ENCODE measurements around the gene TMEM120A.

TMEM120A gene

DNA sequence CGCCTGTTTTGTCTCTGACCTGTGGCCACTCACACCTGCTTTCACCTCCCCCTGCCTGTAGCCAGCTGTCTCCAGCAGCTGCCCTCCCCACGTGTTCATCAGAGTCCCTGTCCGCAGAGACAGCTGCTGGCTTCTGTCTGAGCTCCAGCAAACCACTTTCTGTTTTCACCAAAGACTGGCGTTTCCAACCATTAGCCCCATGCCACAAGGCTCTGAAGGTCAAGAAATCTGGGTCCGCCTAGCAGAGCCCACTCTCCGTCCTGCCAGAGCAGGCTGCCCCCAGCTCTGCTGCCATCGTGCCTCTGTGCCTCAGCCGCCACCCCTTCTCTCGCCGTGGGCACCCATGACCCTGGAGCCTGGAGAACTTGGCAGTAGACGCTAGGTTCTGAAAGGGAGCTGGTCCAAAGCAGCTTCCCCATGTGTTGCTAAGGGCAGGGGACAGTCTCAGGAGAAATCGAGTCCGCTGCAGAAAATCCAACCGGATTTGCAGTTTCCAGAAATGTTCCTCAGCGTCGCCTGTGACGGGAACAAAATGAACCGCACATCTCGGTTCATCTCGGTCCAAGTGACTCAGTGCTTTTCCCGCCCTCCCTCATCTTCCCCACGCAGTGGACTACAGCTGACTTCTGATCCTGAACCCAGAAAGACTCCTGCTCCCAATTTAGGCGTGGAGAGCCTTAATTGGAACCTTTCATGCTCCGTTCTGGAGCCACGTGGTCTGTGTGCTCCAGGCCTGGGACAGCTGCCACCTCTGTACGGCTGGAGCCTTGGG, 28.0 kb downstream of the TMEM120A start:
- H3K4me3 ChIP-seq (replicated peaks in 1 of 2; ENCODE audit: low read depth in 2 of 2, low read length in 2 of 2): no peak overlapping the region
- TF ChIP-seq, protein P1, sequence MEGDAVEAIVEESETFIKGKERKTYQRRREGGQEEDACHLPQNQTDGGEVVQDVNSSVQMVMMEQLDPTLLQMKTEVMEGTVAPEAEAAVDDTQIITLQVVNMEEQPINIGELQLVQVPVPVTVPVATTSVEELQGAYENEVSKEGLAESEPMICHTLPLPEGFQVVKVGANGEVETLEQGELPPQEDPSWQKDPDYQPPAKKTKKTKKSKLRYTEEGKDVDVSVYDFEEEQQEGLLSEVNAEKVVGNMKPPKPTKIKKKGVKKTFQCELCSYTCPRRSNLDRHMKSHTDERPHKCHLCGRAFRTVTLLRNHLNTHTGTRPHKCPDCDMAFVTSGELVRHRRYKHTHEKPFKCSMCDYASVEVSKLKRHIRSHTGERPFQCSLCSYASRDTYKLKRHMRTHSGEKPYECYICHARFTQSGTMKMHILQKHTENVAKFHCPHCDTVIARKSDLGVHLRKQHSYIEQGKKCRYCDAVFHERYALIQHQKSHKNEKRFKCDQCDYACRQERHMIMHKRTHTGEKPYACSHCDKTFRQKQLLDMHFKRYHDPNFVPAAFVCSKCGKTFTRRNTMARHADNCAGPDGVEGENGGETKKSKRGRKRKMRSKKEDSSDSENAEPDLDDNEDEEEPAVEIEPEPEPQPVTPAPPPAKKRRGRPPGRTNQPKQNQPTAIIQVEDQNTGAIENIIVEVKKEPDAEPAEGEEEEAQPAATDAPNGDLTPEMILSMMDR (IDR thresholded peaks at IDR 0.05; ENCODE audit: low read depth, low read length): no peak
- peak; percentile 38 to 65 for DNase-seq (ENCODE audit: low read depth in 2 of 2)

DNA sequence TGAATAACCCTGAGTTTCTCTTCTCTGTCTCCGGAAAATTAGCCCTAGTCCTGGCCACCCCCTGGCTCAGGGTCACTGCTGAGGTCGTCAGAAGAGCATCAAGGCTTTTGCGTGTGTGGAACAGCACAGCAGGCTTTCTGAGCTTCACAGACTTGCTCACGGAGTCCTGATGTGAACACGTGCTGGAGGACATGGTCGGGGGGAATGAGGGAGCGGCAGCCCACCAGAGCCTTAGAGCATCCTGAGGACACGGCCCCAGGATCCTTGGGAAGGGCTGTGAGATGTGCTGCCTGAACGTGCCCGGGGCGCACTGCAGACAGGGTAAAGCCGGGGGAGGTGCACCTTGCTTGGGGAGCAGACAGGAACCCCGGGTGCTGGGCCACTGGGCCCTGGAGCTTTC, 28.8 kb downstream of the TMEM120A start:
- H3K4me3 ChIP-seq (replicated peaks in 1 of 2; ENCODE audit: low read depth in 2 of 2, low read length in 2 of 2): no peak overlapping the region
- no peak for DNase-seq (ENCODE audit: low read depth in 2 of 2)
- TF ChIP-seq, protein P1 (IDR thresholded peaks at IDR 0.05; ENCODE audit: low read depth, low read length): no peak

DNA sequence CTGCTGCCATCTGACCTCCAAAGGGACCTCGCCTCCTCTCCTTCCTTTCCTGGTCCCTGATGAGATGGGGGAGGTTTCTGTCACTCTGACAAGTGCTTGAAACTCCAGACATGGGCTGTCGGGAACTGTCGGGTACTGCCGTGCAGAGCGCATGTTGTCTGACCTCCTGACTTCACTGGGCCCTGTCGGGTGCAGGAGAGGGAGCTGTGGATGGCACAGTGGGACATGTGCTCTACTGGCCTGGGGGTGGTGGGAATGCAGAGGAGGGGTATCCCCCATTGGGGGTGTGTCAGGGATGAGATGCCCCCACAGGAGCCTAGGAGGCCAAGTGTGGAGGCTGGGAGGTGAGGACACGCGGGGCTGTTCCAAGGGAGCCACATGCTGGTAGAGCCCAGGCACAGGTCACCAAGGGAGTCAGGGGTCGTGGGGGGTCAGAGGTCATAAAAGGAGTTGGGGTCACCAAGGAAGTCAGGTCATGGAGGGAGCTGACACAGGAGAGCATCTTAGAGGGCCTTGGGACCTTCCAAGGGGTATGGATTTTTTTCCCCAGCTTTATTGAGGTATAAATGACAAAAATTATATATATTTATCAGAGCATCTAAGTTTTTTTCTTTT, 30.9 kb downstream of the TMEM120A start:
- TF ChIP-seq, protein P1 (IDR thresholded peaks at IDR 0.05; ENCODE audit: low read depth, low read length): no peak
- DNase-seq (ENCODE audit: low read depth in 2 of 2): no peak
- no peak overlapping the region for H3K4me3 ChIP-seq (replicated peaks in 1 of 2; ENCODE audit: low read depth in 2 of 2, low read length in 2 of 2)

DNA sequence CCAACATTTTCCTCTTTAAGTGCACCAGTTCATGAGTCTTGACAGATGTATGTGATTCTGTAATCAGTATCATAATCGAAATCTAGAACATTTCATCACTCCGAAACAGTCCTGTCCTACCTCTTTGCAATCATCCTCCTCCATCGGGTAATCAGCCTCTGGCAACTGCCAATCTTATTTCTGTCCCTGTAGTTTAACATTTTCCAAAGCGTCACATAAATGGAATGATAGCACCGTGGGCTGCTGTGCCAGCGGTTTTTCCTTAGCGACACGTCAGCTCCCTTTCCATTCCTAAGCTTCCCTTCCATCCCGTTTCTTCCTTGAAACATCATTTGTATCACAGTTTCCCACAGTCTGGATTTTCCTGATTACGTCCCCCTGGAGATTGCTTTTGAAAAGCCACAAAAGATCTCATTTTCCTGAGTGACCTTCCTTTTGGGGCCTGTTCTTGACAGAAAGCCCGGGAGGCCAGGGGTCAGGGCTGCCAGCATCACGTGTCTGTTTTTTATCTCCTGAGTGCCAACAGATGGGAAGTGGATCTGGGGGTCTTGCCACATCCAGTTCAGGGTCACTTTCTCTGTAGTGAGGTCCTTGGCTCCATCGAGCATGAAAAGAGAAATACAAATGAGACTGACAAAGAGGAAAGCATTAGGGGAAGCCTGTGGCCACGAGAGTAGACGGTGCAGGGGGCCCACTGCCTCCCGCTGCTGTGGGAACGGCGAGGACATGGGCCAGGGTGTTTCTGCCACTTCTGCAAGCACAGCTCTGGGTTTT, 31.6 kb downstream of the TMEM120A start:
- DNase-seq (ENCODE audit: low read depth in 2 of 2): peak; percentile 69 to 86
- TF ChIP-seq, protein P1 (IDR thresholded peaks at IDR 0.05; ENCODE audit: low read depth, low read length): no peak
- no peak overlapping the region for H3K4me3 ChIP-seq (replicated peaks in 1 of 2; ENCODE audit: low read depth in 2 of 2, low read length in 2 of 2)

DNA sequence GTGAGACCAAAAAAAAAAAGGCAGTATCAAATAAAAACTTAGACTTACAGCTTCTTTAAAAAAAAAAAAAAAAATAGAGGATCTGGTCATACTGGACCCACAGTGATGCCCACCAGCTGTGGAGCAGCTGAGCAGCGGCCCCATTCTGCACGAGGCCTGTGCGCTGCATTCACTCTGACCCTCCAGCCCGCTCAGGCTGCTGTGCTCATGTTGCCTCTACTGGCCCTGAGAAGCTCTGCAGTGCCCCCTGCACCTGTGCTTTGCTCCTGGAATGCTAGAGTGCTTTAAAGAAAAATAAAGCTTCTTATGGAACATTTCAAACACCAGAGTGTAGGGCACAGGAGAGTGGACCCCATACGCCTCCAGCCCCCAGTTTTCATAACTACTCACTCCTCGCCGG, 33.2 kb downstream of the TMEM120A start:
- no peak for DNase-seq (ENCODE audit: low read depth in 2 of 2)
- no peak overlapping the region for H3K4me3 ChIP-seq (replicated peaks in 1 of 2; ENCODE audit: low read depth in 2 of 2, low read length in 2 of 2)
- TF ChIP-seq, protein P1 (IDR thresholded peaks at IDR 0.05; ENCODE audit: low read depth, low read length): no peak

DNA sequence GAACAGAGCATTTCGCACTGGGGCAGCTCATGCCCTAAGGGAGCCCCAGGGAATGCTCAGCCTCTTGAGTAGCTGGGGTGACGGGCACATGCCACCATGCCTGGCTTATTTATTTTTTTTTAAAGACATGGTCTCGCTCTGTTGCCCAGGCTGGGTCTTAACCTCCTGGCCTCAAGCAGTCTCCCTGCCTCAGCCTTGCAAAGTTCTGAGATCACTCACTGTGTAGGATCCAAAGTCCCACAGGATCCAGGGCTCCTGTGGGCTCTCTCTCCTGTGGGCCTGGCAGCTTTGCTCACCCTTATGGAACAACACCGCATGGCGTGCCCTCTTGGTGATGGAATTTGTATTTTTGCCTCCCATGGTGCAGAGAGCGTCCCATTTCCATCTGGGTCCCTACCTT, 34.0 kb downstream of the TMEM120A start:
- H3K4me3 ChIP-seq (replicated peaks in 1 of 2; ENCODE audit: low read depth in 2 of 2, low read length in 2 of 2): no peak overlapping the region
- TF ChIP-seq, protein P1 (IDR thresholded peaks at IDR 0.05; ENCODE audit: low read depth, low read length): no peak
- no peak for DNase-seq (ENCODE audit: low read depth in 2 of 2)

Data from cardiac fibroblast (primary cell).